ENCODE results near the gene CELF5. TPM values are rescaled to one million over a fixed set of nuclear protein-coding genes. Genes with fewer than 3 reads are reported as not detected.
A peak's percentile ranks its signal among the peaks of the same experiment; 100 is the strongest.

The CELF5 gene
- total and polyA plus RNA-seq, 9 donors = 1.3 to 6.4 (median 2.8) TPM

DNA sequence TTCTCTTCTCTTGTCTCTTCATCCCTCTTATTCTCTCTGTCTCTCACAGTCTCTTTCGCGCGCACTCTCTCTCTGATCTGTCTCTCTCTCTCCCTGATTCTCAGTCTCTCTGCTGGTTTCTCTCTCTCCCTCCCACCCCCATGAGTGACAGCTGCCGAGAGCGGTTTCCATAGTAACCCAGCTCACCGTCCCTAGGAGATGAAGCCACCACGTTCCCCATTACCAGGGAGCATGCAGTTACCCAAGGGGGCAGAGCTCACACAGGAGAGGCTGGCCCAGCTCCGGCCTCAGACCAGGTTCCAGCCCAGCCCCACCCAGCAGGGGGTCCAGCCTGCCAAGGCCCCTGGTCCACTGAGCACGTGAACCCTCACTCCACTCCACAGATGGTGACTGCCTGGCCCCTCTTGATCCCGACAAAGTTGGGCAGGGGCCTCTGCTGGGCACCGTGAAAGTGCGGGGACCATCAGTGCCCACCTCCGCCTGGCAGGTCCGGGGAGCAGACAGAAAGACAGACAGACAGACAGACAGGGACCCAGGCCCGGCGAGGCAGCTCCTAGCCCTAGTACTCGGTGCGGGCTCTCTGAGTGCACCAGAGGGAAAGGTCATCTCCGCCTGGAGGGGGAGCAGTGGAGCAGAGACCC lies 50.6 kb downstream of the CELF5 start:
- H3K27ac ChIP-seq = no peak overlapping the region
- TF ChIP-seq, protein P1, sequence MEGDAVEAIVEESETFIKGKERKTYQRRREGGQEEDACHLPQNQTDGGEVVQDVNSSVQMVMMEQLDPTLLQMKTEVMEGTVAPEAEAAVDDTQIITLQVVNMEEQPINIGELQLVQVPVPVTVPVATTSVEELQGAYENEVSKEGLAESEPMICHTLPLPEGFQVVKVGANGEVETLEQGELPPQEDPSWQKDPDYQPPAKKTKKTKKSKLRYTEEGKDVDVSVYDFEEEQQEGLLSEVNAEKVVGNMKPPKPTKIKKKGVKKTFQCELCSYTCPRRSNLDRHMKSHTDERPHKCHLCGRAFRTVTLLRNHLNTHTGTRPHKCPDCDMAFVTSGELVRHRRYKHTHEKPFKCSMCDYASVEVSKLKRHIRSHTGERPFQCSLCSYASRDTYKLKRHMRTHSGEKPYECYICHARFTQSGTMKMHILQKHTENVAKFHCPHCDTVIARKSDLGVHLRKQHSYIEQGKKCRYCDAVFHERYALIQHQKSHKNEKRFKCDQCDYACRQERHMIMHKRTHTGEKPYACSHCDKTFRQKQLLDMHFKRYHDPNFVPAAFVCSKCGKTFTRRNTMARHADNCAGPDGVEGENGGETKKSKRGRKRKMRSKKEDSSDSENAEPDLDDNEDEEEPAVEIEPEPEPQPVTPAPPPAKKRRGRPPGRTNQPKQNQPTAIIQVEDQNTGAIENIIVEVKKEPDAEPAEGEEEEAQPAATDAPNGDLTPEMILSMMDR (IDR thresholded peaks at IDR 0.05) = no peak
- TF ChIP-seq EP300 (IDR thresholded peaks at IDR 0.05) (no peak), POLR2A (IDR thresholded peaks at IDR 0.05) (no peak)
- H3K27me3 ChIP-seq = no peaks in the 10 kb centered on the region
- 13 to 16% (median 16%) methylated on average over 19 of the region's 19 CpGs for WGBS, 3 donors
- no peaks in the 10 kb centered on the region for H3K4me1 ChIP-seq (ENCODE audit: insufficient read depth)
- intact Hi-C loops (cut with DNase I) = no loop called here
- peaks cover 0 to 9% of the 10 kb centered on the region in 2 donors for H3K9me3 ChIP-seq
- no peak overlapping the region for H3K4me3 ChIP-seq
- H3K36me3 ChIP-seq = no peaks in the 10 kb centered on the region
- no peak for DNase-seq

DNA sequence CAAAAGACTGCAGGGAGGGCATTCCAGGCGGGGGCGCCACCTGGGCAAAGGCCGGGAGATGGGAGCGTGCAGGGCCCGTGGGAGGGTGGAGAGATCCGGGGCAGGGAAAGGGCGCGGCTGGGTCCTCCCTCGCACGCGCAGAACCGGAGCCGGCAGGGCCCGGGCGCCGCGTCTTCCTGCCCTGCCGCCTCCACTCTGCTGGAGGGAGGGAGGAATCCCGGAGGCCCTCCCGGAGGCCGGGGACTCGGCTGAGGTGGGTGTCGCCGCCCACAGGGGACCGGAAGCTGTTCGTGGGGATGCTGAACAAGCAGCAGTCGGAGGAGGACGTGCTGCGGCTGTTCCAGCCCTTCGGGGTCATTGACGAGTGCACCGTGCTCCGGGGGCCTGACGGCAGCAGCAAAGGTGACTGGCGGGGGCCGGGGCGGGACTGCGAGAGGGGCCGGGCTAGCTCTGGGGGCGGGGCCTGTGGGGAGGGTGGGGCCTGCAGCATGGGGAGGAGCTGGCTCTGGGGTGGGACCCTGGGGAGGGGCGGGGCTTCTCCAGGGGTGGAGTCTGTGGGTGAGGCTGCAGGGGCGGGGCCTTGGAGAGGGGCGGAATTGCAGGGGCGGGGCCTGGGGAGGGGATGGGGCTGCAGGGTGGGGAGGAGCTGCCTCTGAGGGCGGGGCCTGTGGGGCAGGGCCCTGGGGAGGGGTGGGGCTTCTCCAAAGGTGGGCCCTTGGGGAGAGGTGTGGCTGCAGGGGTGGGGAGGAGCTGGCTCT lies 51.3 kb downstream of the CELF5 start:
- 1 to 3% (median 2%) methylated on average over 31 to 45 of the region's 45 CpGs for WGBS, 3 donors
- TF ChIP-seq POLR2A (IDR thresholded peaks at IDR 0.05) (no peak), EP300 (IDR thresholded peaks at IDR 0.05) (no peak)
- TF ChIP-seq, protein P1 (IDR thresholded peaks at IDR 0.05) = no peak
- no peaks in the 10 kb centered on the region for H3K36me3 ChIP-seq
- H3K27me3 ChIP-seq = no peaks in the 10 kb centered on the region
- intact Hi-C loops (cut with DNase I) = no loop called here
- H3K4me1 ChIP-seq (ENCODE audit: insufficient read depth) = no peaks in the 10 kb centered on the region
- no peak overlapping the region for H3K4me3 ChIP-seq
- peak in 4 of 5 donors; percentile 43 to 65 (median 63) for DNase-seq
- peaks cover 0 to 9% of the 10 kb centered on the region in 2 donors for H3K9me3 ChIP-seq
- no peak overlapping the region for H3K27ac ChIP-seq

DNA sequence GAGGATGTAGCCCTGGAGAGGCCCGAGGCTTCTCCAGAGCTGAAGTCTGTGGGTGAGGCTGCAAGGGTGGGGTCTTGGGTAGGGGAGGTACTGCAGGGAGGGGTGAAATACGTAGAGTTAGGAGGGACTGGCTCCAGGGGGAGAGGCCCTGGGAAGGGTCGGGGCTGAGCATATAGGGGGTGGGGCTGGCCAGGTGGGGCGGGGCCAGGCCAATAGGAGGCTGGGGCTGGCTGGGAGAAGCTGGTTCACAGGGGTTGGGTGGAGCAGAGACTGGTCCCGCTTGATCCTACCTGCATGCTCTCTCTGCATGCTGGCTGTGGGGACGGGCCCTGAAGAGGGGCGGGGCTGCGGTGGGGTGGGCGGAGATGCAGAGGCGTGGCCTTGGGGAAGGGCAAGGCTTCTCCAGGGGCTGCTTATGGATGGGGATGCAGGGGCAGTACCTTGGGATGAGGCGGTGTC lies 51.9 kb downstream of the CELF5 start:
- WGBS, 3 donors = 1 to 3% (median 2%) methylated on average over 10 to 11 of the region's 11 CpGs
- Histone ChIP-seq H3K4me1 (ENCODE audit: insufficient read depth) (no peaks in the 10 kb centered on the region), H3K9me3 (peaks cover 0 to 9% of the 10 kb centered on the region in 2 donors), H3K27me3 (no peaks in the 10 kb centered on the region), H3K4me3 (no peak overlapping the region), H3K36me3 (no peaks in the 10 kb centered on the region), H3K27ac (no peak overlapping the region)
- intact Hi-C loops (cut with DNase I) = no loop called here
- no peak for DNase-seq
- TF ChIP-seq POLR2A (IDR thresholded peaks at IDR 0.05) = no peak
- TF ChIP-seq EP300 (IDR thresholded peaks at IDR 0.05) = no peak
- TF ChIP-seq, protein P1 (IDR thresholded peaks at IDR 0.05) = no peak

DNA sequence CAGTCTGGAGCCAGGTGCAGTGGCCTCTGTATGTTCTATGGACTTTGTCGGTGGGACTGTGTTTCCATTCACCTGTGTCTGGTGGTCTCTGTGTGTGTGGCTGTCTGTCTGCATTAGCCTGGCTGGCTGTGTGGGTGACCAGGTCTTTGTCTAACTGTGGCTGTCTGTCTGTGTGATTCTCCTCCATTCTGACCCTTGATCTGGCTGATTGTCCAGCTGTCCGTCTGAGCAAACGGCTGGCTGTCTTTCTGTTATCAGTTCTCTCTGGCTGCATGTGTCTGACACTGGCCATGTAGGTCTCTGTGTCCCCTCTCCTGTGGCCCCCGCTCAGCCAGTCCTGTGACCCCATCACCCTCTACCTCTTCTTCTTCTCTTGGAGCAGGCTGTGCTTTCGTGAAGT lies 53.2 kb downstream of the CELF5 start:
- intact Hi-C loops (cut with DNase I) = no loop called here
- DNase-seq = no peak
- Histone ChIP-seq H3K4me3 (no peak overlapping the region), H3K27me3 (no peaks in the 10 kb centered on the region), H3K27ac (no peak overlapping the region), H3K36me3 (no peaks in the 10 kb centered on the region), H3K9me3 (peaks cover 0 to 9% of the 10 kb centered on the region in 2 donors), H3K4me1 (ENCODE audit: insufficient read depth) (no peaks in the 10 kb centered on the region)
- WGBS, 3 donors = 29 to 34% (median 33%) methylated on average over 5 of the region's 5 CpGs
- TF ChIP-seq, protein P1 (IDR thresholded peaks at IDR 0.05) = no peak
- no peak for TF ChIP-seq EP300 (IDR thresholded peaks at IDR 0.05)
- TF ChIP-seq POLR2A (IDR thresholded peaks at IDR 0.05) = no peak

All from ovary (tissue), 9 donors.